Measurements from ENCODE around the gene PGP. TPM values are rescaled to one million over a fixed set of nuclear protein-coding genes. Genes with fewer than 3 reads are reported as not detected.

PGP gene
- total RNA-seq, 1 experiment from 2014 or later = 45.0 TPM

- intact Hi-C loops (cut with micrococcal nuclease; ENCODE audit: unreplicated experiment) = no loop called here
- Mint-ChIP-seq H3K4me1 (ENCODE audit: low read depth, unreplicated experiment) (no peaks in the 10 kb centered on the region), H3K36me3 (ENCODE audit: insufficient read depth, unreplicated experiment) (peaks cover 77% of the 10 kb centered on the region), H3K4me3 (ENCODE audit: low read depth, unreplicated experiment) (no peak overlapping the region), H3K27me3 (ENCODE audit: unreplicated experiment) (no peaks in the 10 kb centered on the region), H3K27ac (ENCODE audit: unreplicated experiment) (no peak overlapping the region), H3K9me3 (ENCODE audit: low read depth, unreplicated experiment) (no peaks in the 10 kb centered on the region)
- DNase-seq = no peak
- CTCF ChIA-PET = interaction anchor here (0.6 kb wide), 1 partner anchor 333 kb away, joined by 5 read pairs; no protein-coding TSS in a partner anchor
- no TSS peak for BruUV-seq (replicated peaks)
- TF ChIP-seq CTCF (IDR thresholded peaks at IDR 0.05; ENCODE audit: unreplicated experiment) = no peak
These were observed 40.7 kb downstream of the PGP start for GRCh38 chr16:2173916-2174315.

- Mint-ChIP-seq H3K4me1 (ENCODE audit: low read depth, unreplicated experiment) (no peaks in the 10 kb centered on the region), H3K27ac (ENCODE audit: unreplicated experiment) (no peak overlapping the region), H3K9me3 (ENCODE audit: low read depth, unreplicated experiment) (no peaks in the 10 kb centered on the region), H3K36me3 (ENCODE audit: insufficient read depth, unreplicated experiment) (peaks cover 77% of the 10 kb centered on the region), H3K27me3 (ENCODE audit: unreplicated experiment) (no peaks in the 10 kb centered on the region), H3K4me3 (ENCODE audit: low read depth, unreplicated experiment) (no peak overlapping the region)
- TF ChIP-seq CTCF (IDR thresholded peaks at IDR 0.05; ENCODE audit: unreplicated experiment) = no peak
- intact Hi-C loops (cut with micrococcal nuclease; ENCODE audit: unreplicated experiment) = no loop called here
- DNase-seq = no peak
- CTCF ChIA-PET = interaction anchor here (1.0 kb wide), 1 partner anchor 10 kb away, joined by 3 read pairs; no protein-coding TSS in a partner anchor
- no TSS peak for BruUV-seq (replicated peaks)
These were observed 41.3 kb downstream of the PGP start for GRCh38 chr16:2173366-2173765.

- no TSS peak for BruUV-seq (replicated peaks)
- Mint-ChIP-seq H3K27me3 (ENCODE audit: unreplicated experiment) (no peaks in the 10 kb centered on the region), H3K36me3 (ENCODE audit: insufficient read depth, unreplicated experiment) (peaks cover 81% of the 10 kb centered on the region), H3K27ac (ENCODE audit: unreplicated experiment) (no peak overlapping the region), H3K4me1 (ENCODE audit: low read depth, unreplicated experiment) (no peaks in the 10 kb centered on the region), H3K4me3 (ENCODE audit: low read depth, unreplicated experiment) (no peak overlapping the region), H3K9me3 (ENCODE audit: low read depth, unreplicated experiment) (no peaks in the 10 kb centered on the region)
- intact Hi-C loops (cut with micrococcal nuclease; ENCODE audit: unreplicated experiment) = no loop called here
- TF ChIP-seq CTCF (IDR thresholded peaks at IDR 0.05; ENCODE audit: unreplicated experiment) = no peak
- CTCF ChIA-PET = interaction anchor here (0.6 to 1.0 kb wide), 2 partner anchors 9 to 22 kb away, joined by 3 read pairs; no protein-coding TSS in a partner anchor
- no peak for DNase-seq
These were observed 41.8 kb downstream of the PGP start for GRCh38 chr16:2172688-2173335.

- peaks cover 76% of the 10 kb centered on the region for H3K36me3 Mint-ChIP-seq (ENCODE audit: insufficient read depth, unreplicated experiment)
- CTCF ChIA-PET = no interaction called here
- BruUV-seq (replicated peaks) = no TSS peak
- intact Hi-C loops (cut with micrococcal nuclease; ENCODE audit: unreplicated experiment) = no loop called here
- no peaks in the 10 kb centered on the region for H3K27me3 Mint-ChIP-seq (ENCODE audit: unreplicated experiment)
- no peak for TF ChIP-seq CTCF (IDR thresholded peaks at IDR 0.05; ENCODE audit: unreplicated experiment)
- no peak overlapping the region for H3K27ac Mint-ChIP-seq (ENCODE audit: unreplicated experiment)
- no peaks in the 10 kb centered on the region for H3K9me3 Mint-ChIP-seq (ENCODE audit: low read depth, unreplicated experiment)
- no peaks in the 10 kb centered on the region for H3K4me1 Mint-ChIP-seq (ENCODE audit: low read depth, unreplicated experiment)
- no peak for DNase-seq
- H3K4me3 Mint-ChIP-seq (ENCODE audit: low read depth, unreplicated experiment) = no peak overlapping the region
These were observed 43.0 kb downstream of the PGP start for GRCh38 chr16:2171601-2172178.

All from Calu3 (cell line).